ENCODE results near the gene REPS2.

REPS2 gene

GRCh38 chrX:17007134-17007768 is 60.8 kb downstream of the REPS2 start:
- H3K27ac ChIP-seq (ENCODE audit: low read depth, low read length), result no peak overlapping the region
- H3K4me3 ChIP-seq (ENCODE audit: low read depth in 1 of 2, low read length in 2 of 2), result no peak overlapping the region

GRCh38 chrX:17009856-17010625 is 63.6 kb downstream of the REPS2 start:
- Histone ChIP-seq H3K4me3 (ENCODE audit: low read depth in 1 of 2, low read length in 2 of 2) (no peak overlapping the region), H3K9ac (ENCODE audit: low read length) (no peak overlapping the region), H3K36me3 (ENCODE audit: insufficient read depth, low read length) (no peaks in the 10 kb centered on the region), H3K9me3 (ENCODE audit: low read length) (no peaks in the 10 kb centered on the region), H3K27ac (ENCODE audit: low read depth, low read length) (no peak overlapping the region), H3K27me3 (ENCODE audit: control insufficient read depth in 1 of 2, insufficient read depth in 2 of 2, low read length in 2 of 2) (peaks cover 0 to 3% of the 10 kb centered on the region in 2 donors), H3K4me1 (ENCODE audit: insufficient read depth, low read length) (no peaks in the 10 kb centered on the region)

More at GRCh38 chrX:17007134-17007768, 60.8 kb downstream of the REPS2 start:
- H3K9ac ChIP-seq (ENCODE audit: low read length), result no peak overlapping the region
- H3K4me1 ChIP-seq (ENCODE audit: insufficient read depth, low read length), result no peaks in the 10 kb centered on the region
- H3K27me3 ChIP-seq (ENCODE audit: control insufficient read depth in 1 of 2, insufficient read depth in 2 of 2, low read length in 2 of 2), result peaks cover 0 to 3% of the 10 kb centered on the region in 2 donors
- H3K36me3 ChIP-seq (ENCODE audit: insufficient read depth, low read length), result no peaks in the 10 kb centered on the region
- H3K9me3 ChIP-seq (ENCODE audit: low read length), result no peaks in the 10 kb centered on the region

- Histone ChIP-seq H3K27me3 (ENCODE audit: control insufficient read depth in 1 of 2, insufficient read depth in 2 of 2, low read length in 2 of 2) (peaks cover 0 to 3% of the 10 kb centered on the region in 2 donors), H3K4me3 (ENCODE audit: low read depth in 1 of 2, low read length in 2 of 2) (no peak overlapping the region), H3K27ac (ENCODE audit: low read depth, low read length) (no peak overlapping the region), H3K4me1 (ENCODE audit: insufficient read depth, low read length) (no peaks in the 10 kb centered on the region), H3K9me3 (ENCODE audit: low read length) (no peaks in the 10 kb centered on the region), H3K9ac (ENCODE audit: low read length) (no peak overlapping the region), H3K36me3 (ENCODE audit: insufficient read depth, low read length) (no peaks in the 10 kb centered on the region)
Measured at GRCh38 chrX:17012465-17012864, 66.0 kb downstream of the REPS2 start.

GRCh38 chrX:17014216-17014615 is 67.8 kb downstream of the REPS2 start:
- no peaks in the 10 kb centered on the region for H3K9me3 ChIP-seq (ENCODE audit: low read length)
- no peak overlapping the region for H3K27ac ChIP-seq (ENCODE audit: low read depth, low read length)
- H3K27me3 ChIP-seq (ENCODE audit: control insufficient read depth in 1 of 2, insufficient read depth in 2 of 2, low read length in 2 of 2), result peaks cover 0 to 3% of the 10 kb centered on the region in 2 donors
- H3K4me3 ChIP-seq (ENCODE audit: low read depth in 1 of 2, low read length in 2 of 2), result no peak overlapping the region
- no peak overlapping the region for H3K9ac ChIP-seq (ENCODE audit: low read length)
- H3K4me1 ChIP-seq (ENCODE audit: insufficient read depth, low read length), result no peaks in the 10 kb centered on the region
- no peaks in the 10 kb centered on the region for H3K36me3 ChIP-seq (ENCODE audit: insufficient read depth, low read length)

GRCh38 chrX:17017134-17017533 is 70.7 kb downstream of the REPS2 start:
- H3K9me3 ChIP-seq (ENCODE audit: low read length), result no peaks in the 10 kb centered on the region
- H3K4me1 ChIP-seq (ENCODE audit: insufficient read depth, low read length), result no peaks in the 10 kb centered on the region
- no peak overlapping the region for H3K27ac ChIP-seq (ENCODE audit: low read depth, low read length)
- H3K27me3 ChIP-seq (ENCODE audit: control insufficient read depth in 1 of 2, insufficient read depth in 2 of 2, low read length in 2 of 2), result no peaks in the 10 kb centered on the region
- no peak overlapping the region for H3K4me3 ChIP-seq (ENCODE audit: low read depth in 1 of 2, low read length in 2 of 2)
- no peak overlapping the region for H3K9ac ChIP-seq (ENCODE audit: low read length)
- no peaks in the 10 kb centered on the region for H3K36me3 ChIP-seq (ENCODE audit: insufficient read depth, low read length)

GRCh38 chrX:17020356-17020755 is 73.9 kb downstream of the REPS2 start:
- H3K9ac ChIP-seq (ENCODE audit: low read length), result no peak overlapping the region
- no peak overlapping the region for H3K4me3 ChIP-seq (ENCODE audit: low read depth in 1 of 2, low read length in 2 of 2)
- no peak overlapping the region for H3K27ac ChIP-seq (ENCODE audit: low read depth, low read length)
- no peaks in the 10 kb centered on the region for H3K36me3 ChIP-seq (ENCODE audit: insufficient read depth, low read length)
- no peaks in the 10 kb centered on the region for H3K9me3 ChIP-seq (ENCODE audit: low read length)
- H3K4me1 ChIP-seq (ENCODE audit: insufficient read depth, low read length), result peaks cover 5% of the 10 kb centered on the region
- no peaks in the 10 kb centered on the region for H3K27me3 ChIP-seq (ENCODE audit: control insufficient read depth in 1 of 2, insufficient read depth in 2 of 2, low read length in 2 of 2)

GRCh38 chrX:17020851-17021821 is 74.7 kb downstream of the REPS2 start:
- Histone ChIP-seq H3K27ac (ENCODE audit: low read depth, low read length) (no peak overlapping the region), H3K9me3 (ENCODE audit: low read length) (no peaks in the 10 kb centered on the region), H3K9ac (ENCODE audit: low read length) (no peak overlapping the region), H3K4me1 (ENCODE audit: insufficient read depth, low read length) (peaks cover 5% of the 10 kb centered on the region), H3K27me3 (ENCODE audit: control insufficient read depth in 1 of 2, insufficient read depth in 2 of 2, low read length in 2 of 2) (no peaks in the 10 kb centered on the region), H3K36me3 (ENCODE audit: insufficient read depth, low read length) (no peaks in the 10 kb centered on the region), H3K4me3 (ENCODE audit: low read depth in 1 of 2, low read length in 2 of 2) (no peak overlapping the region)

GRCh38 chrX:17021851-17022604 is 75.6 kb downstream of the REPS2 start:
- peaks cover 5% of the 10 kb centered on the region for H3K4me1 ChIP-seq (ENCODE audit: insufficient read depth, low read length)
- H3K9me3 ChIP-seq (ENCODE audit: low read length), result no peaks in the 10 kb centered on the region
- no peaks in the 10 kb centered on the region for H3K36me3 ChIP-seq (ENCODE audit: insufficient read depth, low read length)
- H3K27ac ChIP-seq (ENCODE audit: low read depth, low read length), result no peak overlapping the region
- H3K9ac ChIP-seq (ENCODE audit: low read length), result no peak overlapping the region
- no peaks in the 10 kb centered on the region for H3K27me3 ChIP-seq (ENCODE audit: control insufficient read depth in 1 of 2, insufficient read depth in 2 of 2, low read length in 2 of 2)
- no peak overlapping the region for H3K4me3 ChIP-seq (ENCODE audit: low read depth in 1 of 2, low read length in 2 of 2)

- no peak overlapping the region for H3K4me3 ChIP-seq (ENCODE audit: low read depth in 1 of 2, low read length in 2 of 2)
- no peaks in the 10 kb centered on the region for H3K27me3 ChIP-seq (ENCODE audit: control insufficient read depth in 1 of 2, insufficient read depth in 2 of 2, low read length in 2 of 2)
- H3K27ac ChIP-seq (ENCODE audit: low read depth, low read length), result no peak overlapping the region
- H3K9me3 ChIP-seq (ENCODE audit: low read length), result no peaks in the 10 kb centered on the region
- no peak overlapping the region for H3K9ac ChIP-seq (ENCODE audit: low read length)
- H3K36me3 ChIP-seq (ENCODE audit: insufficient read depth, low read length), result no peaks in the 10 kb centered on the region
- peaks cover 5% of the 10 kb centered on the region for H3K4me1 ChIP-seq (ENCODE audit: insufficient read depth, low read length)
Measured at GRCh38 chrX:17023661-17024060, 77.2 kb downstream of the REPS2 start.

GRCh38 chrX:17024886-17025285 is 78.4 kb downstream of the REPS2 start:
- H3K9ac ChIP-seq (ENCODE audit: low read length), result no peak overlapping the region
- H3K27me3 ChIP-seq (ENCODE audit: control insufficient read depth in 1 of 2, insufficient read depth in 2 of 2, low read length in 2 of 2), result no peaks in the 10 kb centered on the region
- H3K36me3 ChIP-seq (ENCODE audit: insufficient read depth, low read length), result no peaks in the 10 kb centered on the region
- H3K9me3 ChIP-seq (ENCODE audit: low read length), result no peaks in the 10 kb centered on the region
- H3K4me3 ChIP-seq (ENCODE audit: low read depth in 1 of 2, low read length in 2 of 2), result no peak overlapping the region
- H3K4me1 ChIP-seq (ENCODE audit: insufficient read depth, low read length), result peaks cover 5% of the 10 kb centered on the region
- H3K27ac ChIP-seq (ENCODE audit: low read depth, low read length), result no peak overlapping the region
